NCI-H82 treated with DMSO at 0.1 percent for 48 hours (cell line): ENCODE measurements around the gene LPAR1.
A peak's percentile ranks its signal among the peaks of the same experiment; 100 is the strongest.

Experiments used
- DNase-seq: peaks from one replicate; lab custom pipeline; 2025; ENCODE audit not compliant: unreplicated experiment; lab: John Stamatoyannopoulos, UW

LPAR1 gene

DNA sequence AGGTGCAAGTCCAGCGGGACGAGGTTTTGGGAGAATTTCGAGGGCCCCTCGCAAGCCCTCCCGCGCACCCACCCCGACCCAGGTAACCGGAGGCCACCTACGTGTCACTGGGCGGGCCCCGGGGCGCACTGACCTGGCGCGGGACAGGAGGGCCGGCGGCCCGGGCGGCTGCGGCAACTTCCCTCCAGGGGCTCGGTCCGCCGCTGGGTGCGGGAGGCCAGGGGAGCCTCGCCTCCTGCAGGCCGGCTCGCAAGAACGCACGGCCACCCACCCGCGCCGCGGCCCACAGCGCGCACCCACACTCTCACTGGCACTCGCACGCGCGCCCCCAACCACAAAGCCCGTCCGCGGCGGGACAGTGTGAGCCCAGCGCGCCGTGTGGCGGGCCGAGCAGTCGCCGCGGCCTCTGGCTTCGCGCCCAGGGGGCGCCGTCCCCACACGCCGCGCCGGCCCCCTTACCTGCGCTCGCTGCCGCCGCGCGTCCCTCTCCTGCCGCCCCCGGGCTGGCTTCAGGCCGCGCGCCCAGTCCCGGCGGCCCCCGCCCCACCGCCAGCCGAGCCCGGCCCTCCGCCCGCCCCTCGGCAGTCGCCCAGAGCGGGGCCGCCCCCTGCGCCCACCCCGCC, 451 bp downstream of the LPAR1 start:
- no peak for DNase-seq

DNA sequence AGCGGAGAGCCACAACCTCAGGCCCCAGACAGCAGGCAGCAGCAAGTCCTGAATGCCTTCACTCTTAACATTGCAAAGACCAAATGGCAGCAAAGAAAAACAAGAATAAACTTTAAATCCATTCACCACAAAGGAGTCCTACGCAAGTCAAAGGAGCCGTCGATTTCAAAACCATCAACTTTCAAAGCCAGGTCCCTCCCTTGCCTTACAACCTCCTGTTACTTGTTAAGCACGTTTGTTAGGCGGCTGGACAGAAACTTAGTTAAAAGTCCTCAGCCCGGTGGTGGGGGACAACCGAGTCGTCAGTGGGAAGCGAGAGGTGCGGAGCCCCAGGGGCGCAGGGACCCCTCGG, 938 bp downstream of the LPAR1 start:
- no peak for DNase-seq

DNA sequence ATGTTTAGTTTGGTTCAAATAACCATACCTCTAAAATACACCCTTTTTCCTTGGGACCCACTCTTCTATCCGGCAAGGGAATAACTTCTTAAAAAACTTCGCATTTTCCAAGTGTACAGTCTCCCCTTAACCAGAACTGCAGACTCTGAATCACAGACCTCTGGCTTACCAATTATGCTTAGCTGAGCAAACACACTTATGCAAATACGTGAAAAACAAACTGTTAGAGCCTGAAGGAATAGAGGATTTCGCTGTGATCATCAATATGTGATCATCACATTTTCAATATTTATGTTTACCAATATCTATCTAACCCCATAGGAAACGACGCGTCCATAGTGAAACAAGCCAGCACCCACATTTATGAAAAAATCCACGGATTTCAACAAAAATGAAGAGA, 1.3 kb downstream of the LPAR1 start:
- DNase-seq = no peak

DNA sequence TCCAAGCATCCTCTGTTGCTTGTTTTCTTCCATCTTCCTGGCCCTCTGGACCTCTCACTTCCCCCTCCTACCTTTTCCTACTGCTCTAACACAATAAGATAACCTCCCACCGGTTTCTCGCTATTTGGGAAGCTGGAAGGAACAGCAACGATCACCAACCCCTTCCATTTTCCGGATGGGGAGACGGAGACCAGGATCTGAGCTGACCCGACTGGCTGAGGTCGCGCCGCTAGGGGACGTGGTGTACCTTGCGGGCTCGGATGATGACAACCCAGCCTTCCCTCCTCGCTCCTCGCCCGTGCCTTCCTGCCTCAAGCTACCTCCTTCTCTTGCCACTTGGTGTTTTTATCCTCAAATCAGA, 1.9 kb downstream of the LPAR1 start:
- no peak for DNase-seq

DNA sequence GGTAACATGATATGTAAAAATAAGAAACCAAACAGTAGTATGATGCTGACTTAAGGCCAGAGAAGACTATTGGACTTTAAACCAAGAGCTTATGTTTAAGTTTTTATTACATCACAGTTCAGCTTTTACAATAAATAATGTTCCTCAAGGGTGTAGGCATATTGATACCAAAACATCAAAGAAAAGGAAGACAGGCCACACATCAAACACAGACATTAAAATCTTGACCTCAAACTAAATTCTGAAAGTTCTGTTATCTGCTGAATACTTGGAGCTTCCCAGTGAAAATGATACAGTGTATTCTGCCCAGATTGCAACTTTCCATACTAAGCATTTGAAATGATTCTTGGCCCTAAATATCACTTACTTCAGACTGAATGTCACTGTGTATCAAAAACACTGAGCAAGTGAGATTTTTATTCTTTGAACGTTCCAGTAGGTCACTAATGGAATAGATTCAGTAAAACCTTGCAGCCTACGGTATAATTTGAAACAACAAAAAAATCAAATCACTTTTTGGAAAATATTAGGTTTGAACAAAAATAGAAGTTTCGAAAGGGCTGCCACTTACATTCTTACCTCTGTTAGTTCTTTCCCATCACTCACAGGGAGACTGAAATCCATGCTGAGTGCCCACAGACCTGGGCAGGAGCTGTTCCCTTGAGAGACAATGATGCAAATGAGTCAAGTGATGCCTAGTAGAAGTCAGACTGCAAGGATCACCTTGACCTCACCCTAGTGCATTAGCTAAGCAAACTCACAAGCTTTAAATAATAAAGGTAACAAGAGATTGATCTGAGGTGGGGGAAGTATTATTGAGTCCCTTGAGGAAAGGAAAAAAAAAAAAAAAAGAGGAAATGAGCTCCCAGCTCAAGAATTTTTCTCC, 2.5 kb downstream of the LPAR1 start:
- DNase-seq = no peak

DNA sequence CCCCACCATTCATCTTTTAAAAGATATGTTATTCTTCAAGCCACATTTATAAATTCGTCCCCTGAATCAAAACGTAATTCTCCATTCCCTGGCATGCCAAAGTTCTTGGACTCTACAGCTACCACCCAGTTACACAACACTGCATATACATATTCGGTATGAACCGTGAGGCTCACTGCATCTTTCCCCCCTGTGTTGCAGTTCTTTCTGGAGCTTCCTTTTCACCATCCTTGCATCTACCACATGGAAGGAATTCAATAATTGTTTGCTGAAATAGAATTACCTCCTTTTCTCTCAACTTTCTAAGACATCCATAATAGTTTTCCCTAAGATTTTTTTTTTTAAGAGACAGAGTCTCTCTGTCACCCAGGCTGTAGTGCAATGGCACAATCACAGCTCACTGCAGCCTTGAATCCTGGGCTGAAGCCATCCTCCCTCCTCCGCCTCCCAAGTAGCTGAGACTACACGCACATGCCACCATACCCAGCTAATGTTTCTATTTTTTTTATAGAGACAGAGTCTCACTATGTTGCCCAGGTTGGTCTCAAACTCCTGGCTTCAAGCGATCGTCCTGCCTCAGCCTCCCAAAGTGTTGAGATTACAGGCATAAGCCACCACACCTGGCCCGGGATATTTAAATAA, 3.3 kb downstream of the LPAR1 start:
- no peak for DNase-seq

DNA sequence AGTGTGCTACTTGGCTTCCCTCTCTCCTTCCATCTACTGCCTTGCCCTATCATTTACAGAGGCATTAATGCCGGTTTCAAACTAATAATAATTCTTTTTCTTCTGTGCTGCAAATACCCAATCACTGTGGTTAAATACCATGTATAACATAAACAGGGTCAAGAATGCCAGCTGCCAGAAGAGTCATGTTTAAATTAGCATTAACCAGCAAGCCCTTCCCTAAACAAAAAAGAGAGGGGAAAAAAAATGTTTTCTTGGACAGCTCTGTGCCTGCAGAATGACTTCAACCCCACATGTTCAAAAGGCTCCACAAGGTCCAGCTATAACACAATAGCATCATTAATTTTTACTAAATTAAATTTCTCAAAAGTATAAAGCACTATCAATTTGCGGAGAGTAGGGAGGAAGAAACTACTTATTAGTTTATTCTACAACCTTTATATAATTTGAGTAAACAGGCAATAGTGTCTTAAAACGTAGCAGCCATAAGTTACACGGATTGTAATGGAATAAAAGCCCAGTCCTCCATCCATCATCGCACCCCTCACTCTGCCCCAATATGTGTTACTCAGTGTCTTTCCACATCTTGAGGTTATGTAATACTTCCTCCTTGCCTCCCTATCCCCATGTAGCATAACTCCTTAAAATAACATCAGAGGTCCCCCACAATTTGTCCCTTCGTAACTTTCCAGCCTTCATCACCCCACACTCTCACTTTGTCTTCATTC, 3.9 kb downstream of the LPAR1 start:
- no peak for DNase-seq

DNA sequence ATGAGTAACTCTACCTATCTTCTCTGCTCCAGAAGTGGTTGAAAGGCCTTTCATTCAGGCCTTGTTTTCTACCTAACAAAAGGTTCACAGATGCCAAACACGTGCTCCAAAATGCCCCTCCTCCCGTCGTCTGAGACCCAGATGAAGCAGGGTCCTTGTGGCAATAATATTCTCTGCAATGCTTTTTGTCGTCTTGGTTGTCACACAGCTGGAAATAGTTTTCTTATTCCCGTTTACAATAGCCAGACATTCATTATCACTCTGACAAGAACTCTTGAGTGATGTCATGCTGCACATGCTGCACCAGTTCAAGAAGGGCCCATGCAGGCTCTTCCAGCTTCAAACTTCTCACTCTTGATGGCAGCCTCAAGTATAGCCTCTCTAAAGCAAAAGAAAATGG, 7.8 kb downstream of the LPAR1 start:
- DNase-seq = no peak

DNA sequence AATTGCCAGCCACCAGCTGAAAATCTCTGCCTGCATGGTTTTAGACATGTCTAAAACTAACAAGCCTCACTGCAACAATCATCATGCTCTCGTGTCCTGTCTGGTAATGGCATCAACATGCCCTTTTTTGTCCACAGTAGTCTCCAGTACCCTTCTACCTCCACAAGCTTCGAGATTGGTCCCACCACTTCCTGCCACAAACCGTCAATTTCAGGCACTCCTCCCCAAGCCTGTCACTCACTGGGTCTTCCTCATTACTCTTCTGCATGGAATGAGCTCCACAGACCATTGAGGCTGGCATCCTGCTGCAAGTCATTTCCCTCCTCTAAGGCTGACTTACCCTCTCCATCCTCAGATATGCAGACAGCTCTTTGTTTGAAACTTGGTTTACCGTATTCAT, 9.0 kb downstream of the LPAR1 start:
- no peak for DNase-seq

DNA sequence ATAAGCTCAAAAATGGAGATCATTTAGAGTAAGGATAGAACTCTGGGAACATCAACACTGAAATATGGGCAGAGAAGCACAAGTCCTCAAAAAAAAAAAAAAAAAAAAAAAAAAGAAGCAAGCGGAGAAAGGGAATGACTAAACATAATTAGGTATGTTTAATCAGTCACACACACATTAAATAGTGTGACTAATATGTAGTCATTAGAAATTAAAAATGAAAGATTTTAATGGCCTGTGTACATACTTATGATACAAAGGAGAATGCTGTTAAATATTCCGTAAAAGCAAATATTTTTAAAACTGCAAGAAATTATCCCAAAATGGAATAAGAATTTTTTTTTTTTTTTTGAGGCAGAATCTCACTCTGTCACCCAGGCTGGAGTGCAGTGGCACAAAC, 10.5 kb downstream of the LPAR1 start:
- no peak for DNase-seq

DNA sequence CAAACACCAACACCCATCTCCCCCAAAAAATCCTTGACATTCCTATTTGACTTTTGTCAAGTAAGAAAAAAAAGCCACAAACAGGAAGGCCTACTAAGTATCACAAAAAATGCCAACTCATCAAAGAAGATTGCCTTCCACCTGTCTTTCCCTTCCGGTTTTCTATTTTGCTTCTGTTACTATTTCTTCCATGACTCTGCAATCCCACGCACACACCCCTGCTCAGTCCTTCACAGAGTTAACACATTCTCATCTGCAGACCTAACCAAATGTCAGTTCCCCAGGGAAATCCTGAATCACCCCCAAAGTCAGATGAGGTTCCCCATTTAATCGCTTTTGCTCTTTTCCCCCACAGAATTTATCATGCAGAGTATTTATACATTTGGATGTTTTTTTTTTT, 15.1 kb downstream of the LPAR1 start:
- no peak for DNase-seq

DNA sequence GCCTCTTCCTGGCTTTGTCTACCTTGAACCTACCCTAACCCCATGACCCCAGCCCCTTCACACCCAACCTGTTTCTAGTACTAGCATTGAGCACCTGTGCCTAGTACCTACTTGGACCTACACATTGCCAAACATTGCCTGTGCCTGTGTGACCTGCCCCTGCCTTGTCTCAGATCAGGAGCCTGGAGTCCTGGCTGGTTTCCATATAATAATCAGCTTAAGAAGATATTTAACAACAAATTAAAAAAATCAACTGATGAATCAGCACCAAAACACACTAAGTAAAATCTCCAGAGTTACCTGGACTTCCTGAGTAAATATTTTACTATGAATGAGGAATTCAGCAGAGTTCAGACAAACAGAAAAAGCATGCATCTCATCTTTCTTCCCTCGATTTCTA, 17.7 kb downstream of the LPAR1 start:
- no peak for DNase-seq

DNA sequence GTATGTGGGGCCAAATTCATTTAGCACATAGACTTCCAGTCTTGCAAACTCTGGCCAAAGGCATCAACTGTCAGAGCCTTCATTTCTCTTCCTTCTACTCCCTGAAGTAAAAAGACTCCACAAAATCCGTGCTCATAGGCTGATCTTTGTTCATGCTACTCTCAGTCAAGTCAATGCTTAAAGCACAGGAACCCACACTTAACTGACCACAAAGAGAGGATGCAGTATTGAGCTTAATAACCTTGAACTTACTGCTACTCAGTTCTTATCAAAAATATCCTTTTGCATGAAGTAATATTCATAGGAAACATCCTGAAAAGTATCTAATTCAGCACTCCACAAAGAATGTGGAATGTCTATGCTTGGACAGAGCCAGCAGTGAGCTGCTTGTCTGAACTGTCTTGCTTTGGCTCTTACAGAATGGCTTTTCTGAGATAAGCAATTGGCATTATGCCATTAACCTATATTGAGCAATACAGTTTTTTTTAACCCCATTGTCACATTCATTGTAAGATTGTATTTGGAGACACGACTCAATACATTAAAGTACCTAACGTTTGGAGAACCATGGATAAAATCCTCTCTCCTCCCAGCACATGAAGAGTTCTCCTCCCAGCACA, 21.7 kb downstream of the LPAR1 start:
- no peak for DNase-seq

DNA sequence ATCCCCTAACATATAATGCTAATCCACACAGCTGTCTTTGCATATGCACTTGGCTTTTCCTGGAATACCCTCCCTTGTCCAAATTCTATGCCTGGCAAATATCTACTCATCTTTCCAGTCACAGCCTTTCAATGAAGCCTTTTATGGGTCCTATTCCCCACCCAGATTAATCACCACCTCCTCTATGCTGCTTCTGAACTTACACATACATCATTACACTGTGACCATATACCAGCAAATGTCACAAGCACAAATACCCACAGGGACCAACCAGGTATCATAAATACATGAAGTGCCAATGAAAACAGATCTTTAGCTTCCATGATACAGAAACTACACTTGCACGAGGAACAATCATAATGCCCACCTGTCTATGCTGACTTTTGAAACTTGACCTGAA, 22.3 kb downstream of the LPAR1 start:
- DNase-seq = peak; percentile 37

DNA sequence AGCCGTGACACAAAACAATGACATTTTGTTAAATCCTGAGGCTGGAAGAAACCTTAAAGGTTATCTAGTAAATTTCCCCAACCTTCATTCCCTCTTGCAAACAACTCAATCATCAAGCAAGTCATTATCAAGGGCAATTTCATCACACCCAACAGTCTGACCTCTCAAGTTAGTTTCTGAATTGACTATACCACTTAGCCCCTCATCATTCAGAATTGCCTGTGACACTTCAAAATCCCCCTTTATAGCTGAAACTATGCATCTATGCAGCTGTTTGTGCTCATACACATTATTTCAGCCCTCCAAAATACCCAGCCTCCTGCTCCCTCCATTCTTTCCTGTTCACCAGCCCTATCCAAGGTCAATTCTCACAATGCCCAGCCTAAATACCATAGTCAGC, 24.6 kb downstream of the LPAR1 start:
- no peak for DNase-seq

DNA sequence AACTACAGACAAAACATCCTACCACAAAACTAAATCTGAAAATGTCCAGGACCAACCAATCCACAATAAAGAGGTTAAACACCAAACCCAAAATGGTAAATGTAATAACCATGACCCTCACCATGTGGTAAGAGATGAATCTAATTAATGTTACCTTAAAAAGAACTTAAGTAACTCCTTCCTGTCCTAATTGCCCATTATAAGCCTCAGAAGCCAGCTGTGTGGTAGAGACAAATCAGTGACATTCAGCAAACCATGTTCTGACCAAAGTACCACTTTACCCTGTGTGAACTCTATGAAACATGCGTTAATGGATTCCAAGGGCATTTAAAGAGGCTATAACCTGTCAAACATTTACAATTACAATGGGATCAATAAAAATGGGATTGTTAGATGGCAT, 25.0 kb downstream of the LPAR1 start:
- DNase-seq = peak; percentile 68

DNA sequence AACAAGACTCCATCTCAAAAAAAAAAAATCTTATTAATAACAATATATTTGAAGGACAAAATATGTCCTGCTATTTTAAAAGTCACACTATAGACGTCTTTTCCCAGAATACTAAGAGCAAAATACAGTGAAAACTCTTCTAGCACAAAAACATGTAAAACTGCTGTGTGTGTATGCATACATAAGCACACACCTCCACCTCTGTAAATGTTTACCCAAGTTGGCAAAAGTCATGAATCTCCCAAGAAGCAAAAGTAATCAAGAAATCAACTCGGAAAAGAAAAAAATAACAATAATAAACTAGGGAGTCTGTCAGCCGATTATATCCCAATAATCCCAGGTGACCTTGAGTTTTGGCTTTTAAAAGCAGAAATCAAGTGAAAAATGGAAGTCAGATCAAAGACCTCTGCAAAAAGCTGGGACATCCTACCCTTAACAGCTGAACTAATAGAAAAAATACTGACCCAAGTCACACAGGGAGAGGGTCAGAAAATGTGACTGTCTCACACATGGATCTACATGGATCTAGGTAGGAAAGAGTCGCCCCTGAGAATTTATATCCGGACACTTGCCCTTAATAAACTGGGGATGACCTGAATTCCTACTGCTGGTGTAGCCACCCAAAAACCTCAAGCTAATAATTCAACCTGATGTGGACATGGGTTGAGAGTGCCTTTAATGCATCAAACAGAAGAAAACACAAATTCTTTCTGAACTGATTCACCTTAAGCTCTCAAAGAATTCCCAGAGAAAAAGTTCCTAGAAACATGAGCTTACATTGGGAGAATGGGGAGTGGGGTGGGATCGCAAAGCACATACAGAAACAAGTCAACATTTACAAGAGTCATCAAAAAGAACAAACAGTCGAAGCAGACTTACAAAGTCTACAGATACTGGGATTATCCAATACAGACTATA, 29.9 kb downstream of the LPAR1 start:
- DNase-seq = no peak

DNA sequence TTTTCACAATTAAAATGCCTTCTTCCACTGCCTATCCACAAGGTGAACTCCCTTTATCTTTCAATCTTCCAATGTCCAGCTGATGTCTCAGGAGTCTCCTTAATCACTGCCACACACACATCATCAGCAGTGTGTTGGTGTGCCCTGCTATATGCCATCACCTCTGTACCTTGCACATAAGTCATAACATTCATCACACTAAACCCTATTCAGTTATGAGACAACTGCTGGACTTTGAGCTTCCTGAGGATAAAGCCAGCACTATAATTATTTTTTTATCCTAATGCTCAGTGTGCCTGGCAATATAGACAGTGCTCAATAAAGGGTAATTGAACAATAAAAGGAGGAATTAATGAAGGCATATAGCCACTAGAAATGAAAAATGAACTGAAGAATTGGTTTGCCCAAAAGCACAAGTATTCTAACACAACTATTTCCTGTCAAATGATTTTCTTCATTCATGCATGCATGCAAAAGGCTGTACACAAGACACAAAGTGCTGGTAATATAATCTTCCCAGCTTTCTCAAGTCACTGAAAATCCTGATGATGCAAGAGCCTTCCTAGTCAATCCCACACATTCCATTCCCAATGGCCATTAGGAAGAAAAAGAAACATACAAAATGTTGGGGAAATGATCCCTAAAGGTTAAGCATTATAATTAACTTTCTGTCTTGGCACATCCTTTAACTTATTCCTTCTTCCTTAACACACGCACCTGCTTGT, 32.4 kb downstream of the LPAR1 start:
- no peak for DNase-seq

DNA sequence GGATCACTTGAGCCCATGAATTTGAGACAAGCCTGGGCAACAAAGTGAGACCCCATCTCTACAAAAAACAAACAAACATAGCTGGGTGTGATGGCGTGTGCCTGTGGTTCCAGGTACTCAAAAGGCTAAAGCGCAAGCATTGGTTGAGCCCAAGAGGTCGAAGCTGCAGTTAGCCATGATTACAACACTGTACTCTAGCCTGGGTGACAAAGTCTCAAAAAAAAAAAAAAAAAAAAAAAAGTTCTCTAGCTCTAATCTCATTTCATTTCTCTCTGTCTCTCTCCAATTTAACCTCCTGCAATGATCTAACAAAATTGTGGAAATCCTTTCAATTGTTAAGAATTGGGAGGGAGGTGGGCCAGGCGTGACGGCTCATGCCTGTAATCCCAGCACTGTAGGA, 33.3 kb downstream of the LPAR1 start:
- DNase-seq = no peak

DNA sequence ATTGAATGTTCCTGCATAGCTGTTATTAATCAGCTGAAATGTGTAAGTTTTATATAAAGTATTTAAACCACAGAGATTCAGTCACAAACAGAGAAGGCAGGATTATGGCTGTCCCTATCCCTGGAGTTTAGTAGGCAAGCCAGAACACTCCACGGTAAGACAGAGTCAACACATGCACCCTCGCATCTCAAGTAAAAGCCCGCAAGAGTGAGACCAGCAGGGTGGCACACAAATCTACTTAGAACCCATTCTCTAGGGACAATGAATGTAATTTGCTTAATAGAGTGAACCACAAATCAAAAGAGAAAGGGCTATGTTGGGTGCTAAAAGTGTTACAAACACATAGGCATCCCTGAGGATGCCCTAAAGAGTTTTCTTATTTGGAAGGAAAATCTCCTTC, 35.1 kb downstream of the LPAR1 start:
- no peak for DNase-seq
